Activated T-helper 1 cell treated with Interleukin-2 at 50 U/mL for 16 hours (primary cell): Measurements from ENCODE around the gene FAM120AOS.
A peak's percentile ranks its signal among the peaks of the same experiment; 100 is the strongest.

Source experiments
- DNase-seq: peaks from one replicate; pipeline ENCODE4 v3.0.0-alpha.2; 2020; ENCODE audit warnings: low read depth

FAM120AOS gene

DNA sequence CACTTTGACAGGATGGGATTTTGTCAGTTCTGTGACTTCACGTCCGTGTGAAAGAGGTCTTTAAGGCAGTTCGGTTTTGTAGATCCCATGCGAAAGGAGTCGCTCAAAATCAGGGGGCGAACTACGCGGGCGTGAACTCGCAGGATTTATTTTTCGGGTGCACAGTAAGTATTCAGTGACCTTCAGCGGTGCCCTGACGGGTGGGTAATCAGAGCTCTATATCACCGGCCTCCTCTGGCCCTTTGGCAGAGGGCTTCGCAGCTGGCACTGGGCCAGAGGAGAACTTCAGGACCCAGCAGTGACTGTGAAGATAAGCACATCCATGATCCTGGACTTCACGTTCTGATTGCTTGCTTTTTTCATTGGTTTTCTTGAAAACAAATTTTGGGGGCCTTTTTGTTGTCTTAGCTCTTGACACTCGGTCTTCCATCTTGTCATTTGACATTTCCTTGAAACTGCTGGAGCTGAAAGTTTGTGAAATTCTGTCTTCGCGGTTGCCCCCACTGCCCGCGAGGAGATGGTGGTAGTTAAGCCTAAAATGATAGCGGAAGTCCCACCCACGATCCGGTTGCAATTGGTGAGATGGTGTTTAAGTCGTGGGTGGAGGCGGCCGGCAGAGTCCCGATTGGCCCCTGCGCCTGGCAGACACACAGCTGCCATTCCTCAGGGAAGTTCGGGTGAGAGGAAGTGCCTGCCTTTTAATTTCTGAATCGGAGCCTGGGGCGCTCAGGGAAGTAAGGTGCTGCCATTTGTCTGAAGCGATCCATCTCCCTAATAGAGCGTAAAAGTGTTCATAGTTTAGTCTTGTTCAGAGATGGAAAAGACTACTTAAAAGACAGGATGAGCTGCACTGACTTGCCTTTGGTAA lies at the start of gene FAM120AOS:
TSS of gene FAM120AOS (minus strand) at position 535 of the 868 bp plus-strand sequence. CDS start 872 bp downstream, outside the sequence.
- peak; percentile 71 for DNase-seq

DNA sequence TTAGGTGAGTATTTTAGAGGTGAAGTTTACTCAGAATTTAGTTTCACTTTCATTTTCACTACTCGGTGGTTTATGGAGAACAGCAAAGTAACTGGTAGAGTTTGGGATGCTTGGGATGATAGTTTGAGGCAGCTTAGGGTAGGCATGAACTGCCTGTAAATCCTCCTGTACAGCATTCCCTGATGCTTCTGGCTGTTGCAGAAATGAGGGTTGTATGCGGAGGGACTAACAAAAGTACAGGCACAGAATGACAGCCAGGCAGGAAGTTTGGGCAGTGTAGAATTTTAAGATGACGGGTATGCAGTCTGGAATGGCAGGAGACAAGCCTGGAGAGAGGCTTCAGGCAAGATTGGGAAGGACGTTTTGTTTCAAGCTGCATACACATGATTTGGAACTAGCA lies 48.0 kb upstream of the FAM120AOS start:
- DNase-seq: no peak

DNA sequence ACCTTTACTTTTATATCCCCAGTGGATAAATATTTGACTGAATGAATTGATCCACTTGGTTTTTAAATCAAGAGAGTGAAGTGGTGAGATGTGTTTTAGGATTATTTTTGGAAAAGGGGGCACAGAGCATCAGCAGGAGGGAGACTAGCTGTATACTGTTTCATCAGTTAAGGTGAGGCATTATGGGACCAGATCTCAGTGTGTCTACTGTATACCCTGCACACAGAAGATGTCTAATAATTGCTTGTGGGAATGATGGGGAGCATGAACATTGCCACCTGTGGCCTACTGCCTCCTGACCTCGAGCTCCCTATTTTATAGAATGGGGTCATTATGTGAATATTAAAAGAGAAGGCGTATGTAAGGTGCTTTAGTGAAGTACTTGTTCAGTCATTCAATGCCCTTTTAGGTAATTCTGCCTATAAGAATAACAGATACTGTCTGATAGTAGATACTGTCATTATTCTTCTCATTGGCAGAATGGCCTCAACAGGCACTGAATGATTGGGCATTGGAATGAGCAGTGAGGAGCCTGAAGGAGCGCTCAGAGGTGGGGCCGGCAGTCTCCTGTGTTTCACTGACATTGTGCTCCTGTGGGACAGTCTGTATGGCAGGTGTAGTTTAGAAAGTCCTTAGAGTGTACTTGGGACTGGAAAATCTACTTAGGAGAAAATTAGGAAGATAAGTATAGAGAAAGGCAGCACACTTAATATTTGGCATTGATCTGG lies 47.4 kb upstream of the FAM120AOS start:
- DNase-seq: no peak

DNA sequence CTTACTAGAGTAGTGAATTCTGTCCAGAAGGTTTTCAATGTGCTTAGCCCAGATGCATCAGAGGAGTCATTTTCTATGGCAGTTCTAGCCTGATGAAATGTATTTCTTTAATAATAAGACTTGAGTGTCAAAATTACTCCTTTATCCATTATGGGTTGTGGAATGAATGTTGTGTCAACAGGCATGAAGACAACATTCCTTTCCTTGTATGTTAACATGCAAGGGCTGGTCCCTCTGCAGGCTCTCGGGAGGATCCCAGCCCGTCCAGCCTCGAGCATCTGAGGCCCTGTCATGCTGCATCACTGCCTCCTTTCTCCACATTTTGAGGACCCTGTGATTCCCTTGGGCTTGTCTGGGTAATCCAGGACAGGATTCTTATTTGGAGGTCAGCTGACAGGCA lies 42.9 kb upstream of the FAM120AOS start:
- DNase-seq: no peak

DNA sequence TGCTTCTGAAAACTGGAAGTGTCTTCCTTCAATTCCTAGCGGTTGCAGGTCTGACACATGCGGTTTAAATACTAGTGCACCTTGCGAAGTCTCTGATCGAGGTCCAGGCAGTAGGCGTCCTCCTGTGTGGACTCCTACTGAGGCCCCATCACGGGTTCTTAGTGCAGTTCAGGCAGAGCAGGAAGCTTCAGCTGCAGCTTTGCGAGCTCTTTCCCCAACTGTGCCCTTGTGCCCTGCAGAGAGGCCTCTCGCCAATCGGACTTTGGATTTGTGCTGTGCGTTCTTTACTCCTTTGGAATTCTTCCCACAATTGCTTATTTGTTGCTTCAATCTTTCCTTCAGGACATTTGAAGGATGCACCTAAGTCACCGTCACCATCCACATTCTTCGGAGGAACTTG lies 40.6 kb upstream of the FAM120AOS start:
- no peak for DNase-seq

DNA sequence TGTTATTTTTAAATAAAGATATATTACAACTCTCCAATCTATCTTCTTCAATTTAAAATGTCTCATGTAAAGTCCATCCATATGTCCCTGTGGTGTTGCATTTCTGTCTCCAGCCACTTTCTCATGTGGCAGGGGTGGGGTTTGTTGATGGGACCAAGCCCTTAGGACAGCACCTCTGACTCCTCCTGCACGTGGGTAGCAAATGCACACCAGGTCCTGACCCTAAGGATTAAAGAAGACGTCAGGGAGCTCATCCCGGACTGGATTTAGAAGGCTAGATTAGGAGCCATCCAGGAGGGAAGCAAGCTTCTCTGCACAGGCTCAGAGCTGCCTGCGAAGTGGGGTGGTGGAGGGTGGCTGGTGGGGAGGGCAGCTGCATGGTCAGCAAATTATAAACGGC lies 38.9 kb upstream of the FAM120AOS start:
- DNase-seq: no peak

DNA sequence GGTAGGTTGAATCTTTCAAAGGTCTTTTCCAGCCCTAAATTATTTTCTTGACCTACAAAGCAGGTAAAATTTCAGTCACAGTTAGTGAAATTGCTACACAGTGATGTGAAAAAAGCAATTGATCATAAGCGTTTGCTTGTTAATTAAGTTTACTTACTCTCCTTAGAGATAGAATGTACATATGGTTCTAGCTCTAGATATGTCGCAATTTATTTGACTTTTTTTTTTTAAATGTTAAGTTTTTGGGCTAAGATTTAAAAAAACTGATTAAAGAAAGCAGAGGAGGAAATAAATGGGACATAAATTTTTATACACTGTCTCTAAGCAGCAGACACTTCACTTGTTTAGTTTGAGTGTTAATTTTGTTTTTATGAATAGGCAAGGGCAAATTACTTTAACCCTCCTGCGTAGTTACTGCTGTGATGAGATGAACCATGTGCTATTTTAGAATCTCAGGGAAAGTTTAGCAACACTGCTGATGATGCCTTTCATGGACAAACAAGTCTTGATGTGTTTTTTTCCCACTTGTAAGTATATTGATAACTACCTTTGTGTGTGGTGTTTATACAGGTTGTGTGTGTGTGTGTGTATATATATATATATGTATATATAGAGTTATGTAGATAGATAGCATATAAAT lies 38.3 kb upstream of the FAM120AOS start:
- no peak for DNase-seq

DNA sequence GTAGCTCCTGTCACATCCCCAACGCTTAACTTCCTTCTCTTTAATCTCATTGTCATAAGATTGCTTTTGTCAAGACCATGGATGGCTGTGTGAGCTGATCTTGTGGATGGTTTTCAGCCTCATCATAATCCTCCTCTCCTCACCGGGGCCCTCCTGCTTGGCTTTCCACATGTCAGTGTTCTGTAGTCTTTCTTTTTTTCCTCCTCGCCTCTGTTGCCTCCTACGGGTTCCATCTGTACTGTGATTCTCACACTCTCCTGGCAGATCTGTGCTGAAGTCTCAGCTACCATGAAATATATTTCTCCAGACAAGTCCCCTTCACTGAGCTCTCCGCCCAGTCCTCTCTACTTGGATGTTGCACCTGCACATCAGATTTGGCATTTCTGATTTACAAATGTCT lies 34.9 kb upstream of the FAM120AOS start:
- no peak for DNase-seq

DNA sequence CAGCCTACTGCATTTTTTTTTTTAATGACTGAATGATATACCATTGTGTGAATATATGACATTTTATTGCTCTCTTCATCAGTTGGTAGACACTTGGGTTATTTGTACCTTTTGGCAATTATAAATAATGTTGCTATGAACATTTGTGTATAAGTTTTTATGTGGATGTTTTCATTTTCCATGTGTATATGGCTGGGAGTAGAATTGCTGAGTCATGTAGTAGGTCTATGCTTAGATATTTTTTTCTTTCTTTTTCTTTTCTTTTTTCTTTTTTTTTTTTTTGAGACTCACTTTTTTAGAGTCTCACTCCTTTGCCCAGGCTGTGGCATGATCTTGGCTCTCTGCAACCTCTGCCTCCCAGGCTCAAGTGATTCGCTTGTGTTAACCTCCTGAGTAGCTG lies 32.9 kb upstream of the FAM120AOS start:
- DNase-seq: no peak

DNA sequence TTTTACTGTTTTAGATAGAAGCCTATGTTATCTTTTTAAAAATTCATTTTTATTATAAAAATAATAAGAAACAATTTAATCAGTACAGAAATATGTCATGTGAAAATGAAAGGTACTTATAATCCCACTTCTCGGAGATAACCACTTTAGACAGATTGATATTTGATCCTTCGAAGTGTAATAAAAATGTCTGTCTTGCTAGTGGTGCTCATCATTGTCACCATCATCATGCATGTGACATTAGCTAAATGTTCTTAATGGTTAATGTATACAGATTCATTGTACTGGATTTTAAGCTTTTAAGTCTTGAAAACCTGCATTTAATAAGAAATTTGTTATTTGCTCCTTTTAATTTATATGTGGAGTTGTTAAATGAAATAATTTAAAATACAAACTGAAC lies 30.1 kb upstream of the FAM120AOS start:
- no peak for DNase-seq

DNA sequence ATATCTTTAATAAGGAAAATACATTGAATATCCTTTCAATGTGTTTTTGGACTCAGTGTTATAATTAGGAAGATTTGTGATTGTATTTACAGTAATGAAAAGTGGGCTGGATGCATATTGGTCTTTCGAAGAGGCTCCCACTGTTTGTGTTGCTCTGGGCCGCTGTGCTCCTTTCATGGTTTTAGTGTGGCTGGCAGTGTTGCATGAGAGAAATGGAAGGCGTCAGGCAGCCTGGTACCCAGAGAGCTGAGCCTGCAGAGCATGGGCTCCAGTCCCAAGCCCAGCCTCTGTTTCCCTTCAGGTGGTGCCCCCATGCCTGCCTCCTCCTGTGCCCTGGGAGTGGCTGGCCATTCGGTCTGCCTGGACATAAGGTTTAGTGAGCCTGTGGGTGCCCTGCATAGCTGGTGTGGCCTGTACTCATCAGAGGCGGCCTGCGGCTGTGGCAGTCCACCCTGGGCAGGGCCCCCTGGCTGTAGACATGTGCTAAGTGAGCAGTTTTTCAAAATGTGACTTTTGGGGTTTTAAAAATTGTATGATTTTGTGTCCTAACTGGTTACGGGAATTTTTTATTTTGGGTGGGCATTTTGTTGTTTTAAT lies 27.4 kb upstream of the FAM120AOS start:
- no peak for DNase-seq

DNA sequence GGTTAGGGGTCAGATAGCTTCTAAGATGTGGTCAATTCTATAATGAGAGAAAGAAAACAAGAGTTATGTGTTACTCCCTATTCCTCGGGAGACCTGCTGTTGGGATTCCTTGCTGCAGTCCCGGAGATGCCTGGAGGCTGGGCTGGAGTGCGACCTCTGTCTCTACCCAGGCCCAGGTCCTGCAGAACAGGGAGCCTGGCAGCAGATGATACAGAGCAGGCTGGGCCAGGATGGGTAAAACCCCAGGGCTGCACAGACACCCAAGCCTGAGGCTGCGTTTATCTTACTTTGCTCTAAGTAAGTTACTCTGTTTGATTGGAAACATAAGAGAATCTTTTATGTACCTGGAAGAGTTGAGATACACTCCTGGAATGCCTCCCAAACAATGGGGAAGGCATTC lies 26.9 kb upstream of the FAM120AOS start:
- DNase-seq: no peak

DNA sequence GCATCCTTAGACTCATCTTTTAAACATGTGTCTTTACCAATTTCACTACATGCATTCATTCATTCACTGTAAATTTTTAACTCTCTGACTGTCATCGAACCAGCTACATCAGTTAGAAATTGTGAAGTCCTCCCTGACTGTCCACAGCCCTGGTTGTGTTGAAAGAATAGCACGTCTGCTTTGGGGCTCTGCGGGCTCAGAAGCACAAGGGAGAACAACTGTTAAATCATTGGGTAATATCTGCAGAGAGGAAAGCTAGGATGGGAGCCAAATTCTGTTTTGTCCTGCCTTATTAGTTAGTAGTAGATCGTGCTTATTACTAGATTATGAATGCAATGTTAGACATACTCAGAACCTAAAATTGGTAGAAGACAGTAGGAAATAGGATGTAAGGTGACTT lies 26.3 kb upstream of the FAM120AOS start:
- no peak for DNase-seq

DNA sequence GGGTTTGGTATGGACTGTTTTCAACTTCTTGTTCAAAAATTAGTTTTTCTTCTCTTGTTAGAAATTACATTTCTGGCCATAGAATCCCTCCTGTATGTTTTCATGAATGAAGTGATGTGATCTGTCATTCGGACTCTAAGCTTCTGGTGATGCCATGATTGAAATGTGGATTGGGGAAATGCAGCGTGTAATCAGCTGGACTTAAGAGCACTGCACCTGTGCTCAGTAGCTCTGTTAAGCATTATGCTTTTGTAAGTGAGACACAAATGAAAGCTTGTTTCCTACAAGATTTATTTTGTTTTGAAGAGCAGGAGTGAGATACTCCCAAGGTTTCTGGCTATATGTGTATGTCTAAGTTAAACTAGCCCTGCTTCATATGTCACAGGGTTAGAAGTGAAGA lies 24.0 kb upstream of the FAM120AOS start:
- DNase-seq: no peak

DNA sequence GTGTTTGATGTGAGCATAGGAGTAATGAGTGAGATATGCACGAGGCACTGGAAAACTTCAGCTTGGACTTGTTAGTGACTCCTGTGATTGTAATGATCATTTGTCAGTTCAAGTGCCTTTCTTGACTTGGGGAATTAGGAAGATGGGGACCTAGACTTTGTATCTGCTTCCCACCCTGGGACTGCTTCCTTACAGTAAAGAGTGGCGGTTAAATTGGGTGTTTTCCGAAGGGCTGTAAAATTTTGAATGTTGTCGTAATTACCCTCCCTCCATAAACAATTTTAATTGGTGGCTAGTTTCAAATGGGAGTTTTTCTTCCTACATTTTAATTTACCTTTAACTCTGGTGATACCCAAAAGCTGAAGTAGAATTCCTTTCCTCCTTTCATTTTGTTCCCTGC lies 23.5 kb upstream of the FAM120AOS start:
- DNase-seq: no peak

DNA sequence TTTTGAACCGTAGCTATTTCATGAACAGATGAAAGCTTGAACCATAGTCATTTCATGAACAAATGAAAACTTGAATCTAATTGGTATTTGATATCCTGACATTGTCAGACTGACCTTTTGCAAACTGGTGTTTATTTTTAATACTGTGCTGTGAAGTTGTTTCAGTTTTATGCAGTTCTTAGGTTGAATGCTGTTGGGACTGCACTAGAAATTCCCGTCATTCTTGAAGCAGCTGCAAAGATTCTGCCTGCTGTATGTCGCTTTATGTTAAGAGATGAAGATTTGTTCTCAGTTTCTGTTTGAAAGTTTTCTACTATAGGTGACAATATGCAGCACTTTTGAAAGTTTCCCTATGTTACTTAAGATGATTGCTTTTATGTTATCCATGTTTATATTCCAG lies 22.5 kb upstream of the FAM120AOS start:
- DNase-seq: no peak

DNA sequence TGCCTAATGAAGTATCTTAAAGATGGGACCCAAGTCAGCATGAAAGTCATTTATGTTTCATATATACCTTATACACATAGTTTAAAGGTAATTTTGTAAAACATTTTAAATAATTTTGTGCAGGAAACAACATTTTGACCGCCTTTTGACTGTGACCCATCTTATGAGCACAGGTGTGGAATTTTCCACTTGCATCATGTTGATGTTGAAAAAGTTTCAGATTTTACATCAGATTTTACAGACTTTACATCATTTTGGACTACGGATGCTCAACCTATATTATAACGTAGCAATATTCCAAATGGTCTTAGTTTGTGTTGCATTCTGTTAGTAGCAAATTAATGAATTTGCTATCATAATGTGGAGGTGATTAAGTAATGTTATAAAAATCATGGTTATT lies 21.7 kb upstream of the FAM120AOS start:
- no peak for DNase-seq

DNA sequence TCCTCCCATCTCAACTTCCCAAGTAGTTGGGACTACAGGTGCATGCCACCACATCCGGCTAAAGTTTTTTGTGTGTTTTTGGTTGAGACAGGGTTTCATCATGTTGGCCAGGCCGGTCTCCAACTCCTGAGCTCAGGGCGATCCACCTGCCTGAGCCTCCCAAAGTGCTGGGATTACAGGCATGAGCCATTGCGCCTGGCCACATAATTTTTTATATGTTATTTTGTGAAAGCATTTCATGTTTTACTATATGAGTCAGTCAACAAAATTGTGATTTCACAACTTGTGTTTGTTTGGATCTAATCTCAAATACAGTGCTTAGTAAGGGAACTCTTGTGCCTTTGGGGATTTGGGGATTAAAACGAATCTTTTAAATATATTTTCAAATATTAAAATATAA lies 20.0 kb upstream of the FAM120AOS start:
- DNase-seq: no peak

DNA sequence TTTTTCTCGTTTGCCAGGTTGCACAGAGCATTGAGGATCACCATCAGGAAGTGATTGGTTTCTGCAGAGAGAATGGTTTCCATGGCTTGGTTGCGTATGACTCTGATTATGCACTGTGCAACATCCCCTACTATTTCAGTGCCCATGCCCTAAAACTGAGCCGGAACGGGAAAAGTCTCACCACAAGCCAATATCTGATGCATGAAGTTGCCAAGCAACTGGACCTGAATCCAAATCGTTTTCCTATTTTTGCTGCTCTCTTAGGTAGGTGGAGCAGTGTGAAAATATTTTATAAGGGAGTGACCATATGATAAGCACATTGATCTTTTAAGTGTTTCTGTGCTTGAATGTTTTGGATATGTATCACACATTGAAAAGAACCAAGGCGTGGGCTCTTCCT lies 17.7 kb upstream of the FAM120AOS start:
- DNase-seq: no peak

DNA sequence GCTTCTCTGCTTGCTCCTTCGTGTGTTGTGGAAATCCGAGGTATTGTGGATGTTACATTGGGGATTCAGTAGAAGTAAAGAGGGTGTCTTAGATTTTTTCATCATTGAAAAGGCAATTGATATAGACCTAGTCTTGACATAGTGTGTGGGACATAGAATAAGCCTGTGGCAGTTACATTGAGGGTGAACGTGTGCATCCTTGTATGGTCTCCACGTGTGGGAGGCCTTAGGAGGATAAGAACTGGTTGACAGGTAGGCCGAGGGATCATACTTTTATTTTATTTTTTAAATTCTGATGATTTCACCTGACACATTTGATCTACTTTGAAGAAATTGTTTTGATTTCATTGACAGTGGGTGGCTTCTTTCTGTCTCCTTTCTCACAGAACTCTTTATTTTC lies 17.0 kb upstream of the FAM120AOS start:
- no peak for DNase-seq

DNA sequence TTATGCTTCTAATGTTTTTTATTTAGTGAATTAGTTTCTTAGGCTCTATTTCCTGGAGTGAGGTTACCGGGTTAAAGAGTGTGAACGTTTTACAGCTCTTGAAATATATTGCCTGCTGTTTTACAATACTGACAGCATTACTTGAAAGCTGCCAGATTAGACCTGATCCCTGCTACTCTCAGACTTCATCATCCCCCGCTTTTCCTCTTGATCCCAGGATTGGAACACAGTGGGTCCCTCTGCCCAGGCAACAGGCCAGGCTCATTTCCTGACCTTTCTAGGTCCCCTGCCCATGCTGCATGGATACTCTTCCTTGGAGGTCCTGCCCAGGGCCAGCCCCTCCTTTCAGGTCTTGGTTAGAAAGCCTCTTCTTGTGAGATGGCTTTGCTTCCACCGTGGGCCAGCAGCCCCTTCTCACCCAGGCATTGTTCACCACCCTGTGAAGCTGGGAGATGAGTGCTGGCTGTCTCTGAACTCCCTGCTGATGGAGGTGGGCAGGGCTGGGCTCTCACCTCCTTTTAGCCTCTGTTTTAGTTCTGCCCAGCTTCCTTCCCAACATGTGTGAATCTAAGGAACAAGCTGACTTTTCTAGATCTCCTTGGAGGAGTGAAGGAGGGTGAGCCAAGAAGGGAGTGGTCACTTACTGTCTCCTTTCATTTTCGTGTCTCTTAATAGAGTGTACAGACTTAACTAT lies 15.5 kb upstream of the FAM120AOS start:
- DNase-seq: no peak

DNA sequence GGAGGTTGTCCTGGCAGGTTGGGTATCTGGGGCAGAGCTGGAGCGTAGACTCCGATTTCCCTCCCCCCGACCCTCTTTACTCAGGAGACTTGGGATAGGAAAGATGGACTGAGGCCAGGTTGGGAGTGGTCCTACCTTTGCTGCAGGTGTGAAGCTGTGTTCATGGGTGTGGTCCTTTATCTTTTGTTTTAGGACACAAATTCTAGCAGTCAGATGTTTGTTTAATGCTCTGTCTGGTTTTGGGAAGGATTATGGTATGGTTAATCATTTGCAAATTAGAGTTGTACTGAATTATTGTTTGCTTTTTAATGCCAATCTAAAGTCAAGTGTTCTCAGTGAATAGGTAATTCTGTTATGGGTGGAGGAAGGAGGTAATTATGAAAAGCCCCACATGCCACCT lies 14.1 kb upstream of the FAM120AOS start:
- no peak for DNase-seq
